HUDEP-2 (cell line): ENCODE results near the gene SASS6.

ENCODE experiments used
- DNase-seq, 76 experiments: peaks; one replicate each; lab custom pipeline; 2025; ENCODE audit not compliant: unreplicated experiment in 76 of 76; lab: John Stamatoyannopoulos, UW

The SASS6 gene

DNA sequence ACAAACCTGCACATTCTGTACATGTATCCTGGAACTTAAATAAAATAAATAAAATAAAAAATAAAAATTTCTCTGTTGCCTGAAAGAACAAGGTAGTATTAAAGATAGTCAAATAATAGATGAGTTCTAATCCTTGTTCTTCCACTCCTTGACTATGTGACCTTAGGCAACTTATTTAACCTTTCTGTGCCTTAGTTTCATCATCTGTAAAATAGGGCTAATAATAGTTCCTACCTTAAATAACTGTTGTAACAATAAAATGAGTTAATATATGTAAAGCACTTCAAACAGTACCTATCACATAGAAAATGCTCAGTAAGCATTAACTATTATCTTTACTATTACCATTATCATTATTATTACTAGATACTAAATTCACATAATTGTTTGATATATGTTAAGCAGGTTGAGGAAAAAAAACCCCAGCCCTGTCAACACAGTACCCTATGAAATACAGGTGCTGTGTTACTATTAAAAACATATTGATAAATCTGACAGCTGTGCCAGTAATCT lies 23.1 kb downstream of the SASS6 start:
- DNase-seq: no peak

DNA sequence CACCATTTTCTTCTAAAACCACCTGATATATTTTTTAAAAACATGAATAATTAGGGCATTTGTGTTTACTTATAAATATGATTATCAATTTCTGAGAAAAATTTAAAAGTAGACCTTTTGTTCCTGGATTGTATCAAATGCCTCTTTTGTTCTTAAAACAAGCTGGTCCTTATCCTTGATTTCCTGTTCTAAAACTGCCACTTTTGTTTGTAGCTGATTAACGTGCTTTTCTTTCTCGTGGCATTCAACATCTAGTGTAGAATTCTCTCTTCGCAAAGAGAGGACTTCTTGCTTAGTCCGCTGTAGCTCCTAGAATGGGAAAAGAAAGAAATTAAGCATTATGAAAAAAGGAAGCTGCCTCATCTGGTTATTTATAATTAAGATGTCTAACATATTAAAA lies 25.0 kb downstream of the SASS6 start:
- no peak for DNase-seq

DNA sequence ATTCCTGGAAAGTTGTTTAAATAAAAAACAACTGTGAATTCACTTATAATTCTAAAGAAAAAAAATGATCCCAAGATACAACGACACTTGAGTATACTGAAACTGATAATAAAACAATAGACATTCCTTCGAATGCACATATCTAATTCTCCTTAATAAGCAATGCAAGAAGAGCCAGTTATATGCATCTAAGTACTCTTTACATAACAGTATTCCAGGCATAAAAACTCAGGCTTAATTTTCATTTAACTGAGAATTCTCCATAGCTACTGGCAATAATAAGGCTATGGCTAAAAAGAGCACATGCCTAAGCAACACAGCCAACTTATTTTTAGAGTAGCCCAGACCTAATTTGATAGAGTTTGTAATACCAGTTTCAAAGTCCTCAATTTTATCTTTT lies 31.2 kb downstream of the SASS6 start:
- no peak for DNase-seq

DNA sequence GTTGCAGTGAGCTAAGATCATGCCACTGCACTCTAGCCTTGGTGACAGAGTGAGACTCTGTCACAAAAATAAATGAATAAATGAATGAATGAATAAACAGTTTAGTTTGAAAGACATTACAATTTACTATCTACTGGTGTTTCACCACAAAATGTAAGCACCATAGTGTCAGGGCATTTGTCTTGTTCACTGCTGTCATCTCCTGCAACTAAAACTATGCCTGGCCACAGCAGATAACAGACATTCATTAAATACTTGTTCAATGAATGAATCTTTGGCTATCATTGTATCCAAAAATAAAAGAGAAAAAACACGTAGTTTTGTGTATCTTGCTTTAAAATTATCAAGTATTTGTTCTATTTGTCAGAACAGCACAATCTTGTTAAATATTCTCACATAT lies 32.5 kb downstream of the SASS6 start:
- no peak for DNase-seq

DNA sequence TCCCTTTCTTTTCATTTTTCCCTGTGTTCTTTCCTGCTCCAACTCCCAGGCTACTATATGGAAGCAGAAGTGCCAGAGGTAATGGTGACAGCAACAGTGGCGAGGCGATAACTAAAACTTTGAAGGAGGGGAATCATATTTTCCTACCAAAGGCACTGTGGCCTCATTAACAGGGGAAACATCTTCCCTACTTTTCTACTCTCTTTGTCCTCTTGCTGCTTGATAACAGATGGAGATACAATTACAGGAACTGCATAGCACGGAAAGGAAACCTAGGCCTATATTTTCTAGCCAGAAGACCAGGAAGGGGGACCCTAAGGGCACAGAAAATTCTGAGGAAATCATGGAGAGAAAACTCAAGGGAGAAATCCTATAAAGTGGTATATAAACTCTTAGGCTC lies 42.3 kb downstream of the SASS6 start:
- DNase-seq: no peak

DNA sequence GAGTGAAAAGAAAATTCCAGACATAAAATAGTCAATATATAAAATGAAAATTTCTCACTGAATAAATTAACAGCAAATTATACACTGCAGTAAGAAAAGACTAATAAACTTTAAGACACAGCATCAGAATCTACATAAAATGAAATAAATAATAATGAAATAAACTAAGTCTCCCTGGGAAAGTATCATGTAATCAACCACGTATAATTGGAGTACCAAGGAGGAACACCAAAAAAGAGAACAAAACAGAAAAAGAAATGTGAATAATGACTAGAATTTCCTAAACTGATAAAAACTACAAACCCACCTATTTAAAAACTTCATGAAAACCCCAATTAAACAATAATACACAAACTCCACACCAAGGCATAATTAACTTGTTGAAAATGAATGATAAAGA lies 43.6 kb downstream of the SASS6 start:
- DNase-seq: no peak

DNA sequence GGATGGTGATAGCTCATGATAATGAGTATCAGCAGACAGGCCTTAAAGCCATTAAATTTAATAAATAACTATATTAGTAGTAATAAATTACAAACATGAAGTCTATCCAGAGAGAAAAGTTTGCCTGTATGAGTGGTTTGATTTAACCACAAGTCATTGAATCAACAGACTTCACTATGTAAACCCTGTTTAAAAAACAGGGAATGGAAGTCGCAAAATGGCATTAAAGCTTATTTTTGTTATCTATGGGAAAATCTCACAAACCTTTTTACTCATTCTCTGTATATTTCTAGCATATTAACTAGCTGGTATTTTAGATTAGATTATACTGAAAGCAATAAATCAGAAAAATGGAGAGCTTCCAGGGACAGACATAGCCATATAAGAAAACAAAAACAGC lies 45.3 kb downstream of the SASS6 start:
- DNase-seq: no peak

DNA sequence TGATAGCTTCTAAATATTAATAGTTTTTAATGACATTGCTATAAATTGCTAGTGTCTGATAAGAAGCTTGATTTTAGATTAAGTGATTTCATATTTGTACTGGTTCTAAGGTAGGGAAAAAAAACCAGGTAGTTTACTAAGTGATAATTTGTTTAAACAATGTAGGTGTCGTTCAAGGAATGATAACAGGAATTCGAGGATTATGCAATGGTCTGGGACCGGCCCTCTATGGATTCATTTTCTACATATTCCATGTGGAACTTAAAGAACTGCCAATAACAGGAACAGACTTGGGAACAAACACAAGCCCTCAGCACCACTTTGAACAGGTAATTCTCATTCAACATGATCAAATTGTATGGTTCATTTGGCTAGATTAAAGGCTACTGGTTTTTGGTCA lies 52.4 kb downstream of the SASS6 start:
- DNase-seq: no peak

DNA sequence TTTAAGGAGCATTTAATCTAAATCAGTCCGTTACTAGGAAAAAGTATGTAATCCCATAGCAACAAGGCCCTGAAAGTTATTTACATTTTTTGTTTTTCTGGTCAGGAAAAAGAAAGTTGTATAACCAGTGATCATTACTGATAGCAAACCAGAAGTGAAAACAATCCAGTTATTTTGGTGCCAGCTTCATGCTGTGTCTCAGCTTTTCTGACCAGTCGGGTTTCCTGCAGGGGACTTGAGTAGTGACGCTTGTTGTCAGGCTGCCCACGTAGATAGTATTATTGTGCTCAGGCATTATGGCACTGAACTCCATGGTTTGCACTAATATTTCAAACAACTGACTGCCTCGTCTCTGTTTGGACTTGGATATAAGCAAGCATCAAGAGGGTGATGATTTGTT lies 55.2 kb downstream of the SASS6 start:
- no peak for DNase-seq

DNA sequence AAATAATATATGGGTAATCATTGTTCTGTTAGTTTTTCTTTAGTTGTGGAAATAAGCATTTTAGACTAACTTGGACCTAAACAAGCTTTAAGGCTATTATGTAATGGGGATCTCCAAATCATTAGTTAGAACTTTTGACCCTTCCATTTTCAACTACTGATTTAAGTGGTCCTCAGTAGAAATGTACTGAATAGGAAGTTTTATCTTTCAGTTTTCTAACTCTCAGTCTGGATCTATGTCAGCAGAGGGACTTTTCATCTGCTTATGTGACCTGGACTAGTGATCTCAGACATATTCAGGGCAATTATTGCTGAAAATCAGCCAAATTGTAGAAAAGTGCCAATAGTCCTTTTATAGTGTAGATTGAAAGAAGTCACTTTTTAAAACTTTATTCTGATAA lies 56.0 kb downstream of the SASS6 start:
- DNase-seq: no peak

DNA sequence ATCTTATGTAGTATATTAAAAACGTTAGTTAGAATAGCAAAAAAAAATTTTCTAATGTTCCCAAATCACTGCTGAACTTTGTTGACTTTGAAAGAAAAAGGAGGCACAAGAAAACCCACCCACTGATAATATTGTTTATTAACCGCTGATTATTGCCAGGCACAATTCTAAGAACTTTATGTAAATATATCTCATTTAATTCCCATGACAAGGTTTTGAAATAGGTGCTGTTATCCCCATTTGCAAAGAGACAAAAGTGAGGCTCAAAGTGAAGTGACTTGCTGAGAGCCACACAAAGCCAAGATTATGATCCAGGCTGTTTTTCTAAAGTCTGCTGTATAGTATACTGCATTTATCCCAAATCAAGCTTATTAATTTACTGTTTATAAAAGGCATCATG lies 56.4 kb downstream of the SASS6 start:
- no peak for DNase-seq

DNA sequence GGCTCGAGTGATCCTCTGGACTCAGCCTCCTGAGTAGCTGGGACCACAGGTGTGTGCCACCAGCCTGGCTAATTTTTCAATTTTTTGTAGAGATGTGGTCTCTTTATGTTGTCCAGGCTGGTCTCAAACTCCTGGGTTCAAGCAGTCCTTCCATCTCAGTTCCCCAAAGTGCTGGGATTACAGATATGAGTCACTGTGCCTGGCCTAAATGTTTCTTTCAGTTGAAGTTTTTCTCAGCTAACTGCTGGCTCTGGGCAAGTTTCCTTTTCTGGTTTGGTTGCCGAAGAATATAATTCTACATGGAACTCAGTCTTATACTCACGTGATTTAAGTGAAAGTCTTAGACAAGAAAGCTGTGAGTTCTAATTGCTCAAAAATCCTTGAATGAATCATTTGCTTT lies 57.0 kb downstream of the SASS6 start:
- DNase-seq: no peak

DNA sequence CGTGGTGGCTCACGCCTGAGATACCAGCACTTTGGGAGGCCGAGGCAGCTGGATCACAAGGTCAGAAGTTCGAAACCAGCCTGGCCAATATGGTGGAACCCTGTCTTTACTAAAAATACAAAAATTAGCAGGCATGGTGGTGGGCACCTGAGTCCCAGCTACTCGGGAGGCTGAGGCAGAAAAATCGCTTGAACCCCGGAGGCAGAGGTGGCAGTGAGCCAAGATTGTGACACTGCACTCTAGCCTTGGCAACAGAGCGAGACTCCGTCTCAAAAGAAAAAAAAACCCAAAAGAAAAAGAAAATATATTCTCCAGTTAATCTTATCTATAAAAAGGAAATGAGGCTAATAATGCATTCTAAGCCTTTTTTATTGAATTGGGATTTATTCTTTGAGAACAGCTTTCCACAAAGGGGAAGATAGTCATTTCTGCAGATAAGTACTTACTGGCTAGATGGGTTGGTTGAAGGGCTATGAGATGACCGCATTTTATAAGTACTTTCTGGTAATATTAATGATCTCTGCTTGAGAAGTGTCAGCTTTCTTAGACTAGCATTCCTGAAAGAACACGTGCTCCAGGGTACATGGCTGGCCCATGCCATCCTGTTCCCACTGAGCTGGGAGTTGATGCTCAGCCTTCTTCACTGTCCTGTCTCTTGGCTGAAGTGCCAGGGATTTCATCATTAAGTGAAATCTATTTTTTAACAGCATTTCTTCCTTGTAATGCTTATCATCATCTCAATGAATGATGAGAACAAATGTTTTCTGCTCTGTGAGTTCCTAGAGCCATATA lies 57.9 kb downstream of the SASS6 start:
- no peak for DNase-seq

DNA sequence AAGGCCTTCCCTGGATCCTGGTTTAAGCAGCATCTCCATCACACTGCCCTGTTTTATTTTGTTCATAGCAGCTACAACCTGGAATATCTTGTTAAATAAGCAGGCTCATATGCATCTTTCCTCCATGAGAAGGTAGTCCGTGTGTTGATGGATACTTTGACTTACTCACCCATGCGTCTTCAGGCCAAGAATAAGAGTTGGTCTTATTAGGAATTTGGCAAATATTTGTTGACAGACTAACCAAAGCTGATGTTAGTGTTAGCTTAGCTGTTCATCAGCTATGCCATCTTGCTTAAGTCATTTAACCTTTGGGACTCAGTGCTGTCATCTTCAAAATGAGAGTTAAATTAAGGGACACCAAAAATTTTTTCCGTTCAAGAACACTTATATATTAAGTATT lies 59.2 kb downstream of the SASS6 start:
- DNase-seq: no peak

DNA sequence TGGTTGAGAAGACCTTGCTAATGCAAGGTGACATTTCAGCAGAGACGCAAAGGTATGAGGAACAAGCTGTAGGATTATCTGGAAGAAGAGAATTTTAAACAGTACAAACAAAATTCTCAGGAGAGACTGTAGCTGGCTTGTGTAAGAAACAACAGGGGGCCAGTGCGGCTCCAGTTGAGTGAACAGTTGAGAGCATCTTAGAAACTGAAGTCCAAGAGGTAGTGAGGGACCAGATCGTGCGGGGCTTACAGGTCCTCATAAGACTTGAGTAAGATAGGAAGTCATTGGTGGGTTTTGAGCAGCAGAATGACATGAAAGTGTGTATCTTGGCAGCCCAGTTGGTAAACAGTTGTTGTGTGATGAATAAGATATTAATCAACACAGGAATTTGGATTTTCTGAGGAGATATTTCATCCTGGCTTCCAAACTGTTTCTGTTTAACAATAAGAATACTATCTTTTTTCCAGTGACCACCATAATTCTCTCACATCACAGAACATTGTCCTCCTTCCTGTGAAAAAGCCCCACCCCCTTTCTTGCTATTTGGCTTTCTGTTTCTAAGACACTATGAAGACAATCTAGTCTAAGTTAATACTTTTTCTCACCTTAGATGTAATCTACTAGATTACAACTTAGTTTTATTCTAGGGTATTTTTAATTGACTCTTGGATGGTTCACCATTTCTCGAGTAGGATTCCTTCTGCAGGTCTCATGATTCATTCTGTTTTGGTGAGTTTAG lies 62.4 kb downstream of the SASS6 start:
- DNase-seq: no peak

DNA sequence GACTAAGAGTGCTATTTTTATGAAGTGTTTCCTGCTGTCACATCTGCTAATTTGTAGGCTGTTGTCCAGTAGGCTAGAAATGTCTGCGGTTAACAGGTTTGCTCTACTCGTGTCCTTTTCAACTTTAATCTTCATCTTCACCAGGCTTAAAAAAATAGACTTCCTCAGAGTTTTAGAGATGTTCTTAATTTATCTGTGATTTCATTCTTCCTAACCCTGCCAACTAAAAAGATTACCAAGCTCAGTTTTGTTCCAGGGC lies 66.8 kb downstream of the SASS6 start:
- no peak for DNase-seq

DNA sequence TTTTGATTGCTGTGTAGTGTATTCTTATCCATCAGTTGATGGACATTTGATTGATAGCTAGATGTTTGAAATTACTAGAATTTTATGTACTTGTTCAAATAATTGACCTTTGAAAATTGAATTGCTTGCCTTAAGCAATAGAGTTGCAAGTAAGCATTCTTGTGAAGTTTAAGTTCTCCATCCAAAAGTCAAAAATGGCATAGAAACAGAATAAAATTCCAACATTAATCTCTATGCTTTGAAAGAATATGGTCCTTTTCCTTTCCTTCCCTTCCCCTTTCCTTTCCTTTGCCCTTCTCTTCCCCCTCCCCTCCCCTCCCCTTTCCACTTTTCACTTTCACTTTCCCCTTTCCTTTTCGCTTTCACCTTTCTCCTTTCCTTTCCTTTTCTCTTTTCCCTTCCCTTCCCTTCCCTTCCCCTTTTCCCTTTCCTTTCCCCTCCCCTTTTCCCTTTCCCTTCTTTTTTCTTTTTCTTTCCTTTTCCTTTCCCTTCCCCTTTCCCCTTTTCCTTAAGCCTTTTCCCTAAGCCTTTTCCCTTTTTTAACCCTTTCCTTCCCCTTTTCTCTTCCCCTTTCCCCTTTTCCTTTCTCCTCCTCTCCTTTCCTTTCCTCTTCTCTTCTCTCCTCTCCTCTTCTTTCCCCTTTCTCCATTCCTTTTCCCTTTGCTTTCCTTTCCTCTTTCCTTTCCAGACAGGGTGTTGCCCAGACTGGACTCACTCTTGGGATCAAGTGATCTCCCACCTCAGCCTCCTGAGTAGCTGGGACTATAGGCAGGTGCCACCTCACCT lies 67.4 kb downstream of the SASS6 start:
- DNase-seq: no peak

DNA sequence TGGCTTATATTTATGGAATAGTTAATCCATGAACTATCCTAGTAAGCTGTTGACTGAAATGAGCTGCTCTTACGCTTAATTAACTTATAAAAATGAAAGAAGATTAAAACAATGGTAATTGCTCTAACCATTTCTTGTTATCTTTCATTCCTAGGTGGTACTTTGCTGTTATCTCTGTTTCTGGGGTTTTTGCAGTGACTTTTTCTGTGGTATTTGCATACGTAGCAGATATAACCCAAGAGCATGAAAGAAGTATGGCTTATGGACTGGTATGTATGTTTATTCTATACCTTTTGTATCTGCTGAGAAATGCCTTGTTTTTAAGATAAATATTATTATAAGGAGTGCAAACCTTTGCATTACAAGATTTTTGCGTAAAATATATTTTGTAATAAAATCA lies 71.0 kb downstream of the SASS6 start:
- no peak for DNase-seq

DNA sequence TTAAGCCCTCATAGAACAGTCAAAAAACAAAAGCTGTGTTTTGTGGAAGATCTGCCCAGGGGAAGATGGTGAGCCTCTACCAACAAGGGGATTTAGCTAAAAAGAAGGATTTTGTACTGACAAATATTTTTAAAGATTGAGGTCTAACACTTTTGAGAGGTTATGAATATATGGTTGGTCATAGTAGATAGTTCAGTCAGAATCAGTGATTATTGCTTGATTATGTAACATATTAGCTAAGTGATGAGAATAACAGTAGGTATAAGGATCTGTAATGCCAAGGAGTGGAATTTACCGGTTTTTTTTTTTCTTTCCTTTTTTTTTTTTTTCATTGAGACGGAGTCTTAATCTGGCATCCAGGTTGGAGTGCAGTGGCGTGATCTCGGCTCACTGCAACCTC lies 79.0 kb downstream of the SASS6 start:
- DNase-seq: no peak

DNA sequence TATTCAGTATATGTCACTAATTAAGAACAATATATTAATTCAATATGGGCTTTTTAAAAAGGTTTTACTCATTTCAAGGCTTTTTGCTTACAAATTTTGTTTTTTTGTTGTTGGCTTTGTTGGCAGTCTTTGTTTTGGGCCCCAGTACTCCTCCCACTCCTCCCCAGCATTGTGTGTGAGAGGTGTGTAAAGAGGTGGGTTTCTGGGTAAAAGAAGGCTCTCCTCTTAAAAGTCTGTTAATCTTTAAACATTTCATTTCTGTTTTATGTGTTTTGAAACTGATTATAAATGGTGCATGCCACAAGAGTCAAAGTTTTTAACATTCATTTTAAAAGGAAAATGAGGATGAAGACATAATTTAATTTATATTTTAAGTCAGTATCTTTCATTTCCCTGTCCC lies 79.6 kb downstream of the SASS6 start:
- DNase-seq: no peak

DNA sequence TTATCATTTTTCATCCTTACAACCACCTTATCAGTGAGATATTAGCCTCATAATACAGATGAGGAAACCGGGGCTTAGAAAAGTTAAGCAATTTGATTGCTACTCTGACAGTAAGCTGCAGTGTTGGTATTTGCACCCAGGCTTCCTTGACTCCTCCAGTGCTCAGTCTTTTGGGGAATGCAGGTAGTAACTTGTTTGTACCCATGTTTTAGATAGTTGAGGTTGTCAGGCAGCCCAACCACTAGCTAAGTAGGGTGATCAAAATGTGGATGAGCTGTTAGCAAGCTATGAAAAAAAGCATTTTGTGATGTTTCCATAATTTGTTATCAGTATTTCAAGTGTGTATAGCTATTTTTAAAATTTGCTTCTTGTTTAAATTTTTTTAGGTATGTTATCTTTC lies 80.8 kb downstream of the SASS6 start:
- DNase-seq: no peak

DNA sequence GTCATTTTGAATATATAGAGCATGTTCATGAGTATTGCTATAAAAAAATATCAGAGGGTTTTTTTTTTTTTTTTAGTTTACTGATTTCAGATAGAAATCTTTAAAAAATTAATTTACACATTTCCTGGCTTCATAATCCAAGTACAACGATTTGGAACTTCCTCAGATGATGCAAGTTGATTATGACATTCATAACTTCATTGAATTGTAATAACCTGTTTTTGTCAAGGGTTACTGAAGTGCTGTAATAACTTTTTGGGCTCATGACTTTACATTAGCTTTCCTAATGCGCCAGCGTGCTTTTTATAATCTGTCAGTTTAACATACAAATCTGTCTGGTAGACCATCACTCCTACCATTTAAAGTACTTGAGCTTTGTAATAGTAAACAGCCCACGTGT lies 81.3 kb downstream of the SASS6 start:
- no peak for DNase-seq
